SK-N-SH (cell line): ENCODE measurements around the gene CYP39A1. TPM values are rescaled to one million over a fixed set of nuclear protein-coding genes. Genes with fewer than 3 reads are reported as not detected.

Experiments used
- CTCF ChIA-PET: fragments of 300-600, 350-600 bp; formaldehyde crosslinking; extraction: SDS; loops from one replicate; lab custom pipeline; 2021; lab: Yijun Ruan, JAX
- POLR2A ChIA-PET: fragments of 350-600 bp; sonication (Branson Sonifier 250); formaldehyde crosslinking; extraction: SDS; loops from one replicate; lab custom pipeline; 2020; ENCODE audit warnings: antibody characterized with exemption, inconsistent platforms; lab: Yijun Ruan, JAX
- DNase-seq: peaks from one replicate; pipeline ENCODE4 v3.0.0; 2012
- H2AFZ ChIP-seq: fragments of 200-600 bp; sonication (generic); 2 replicates; pipeline ENCODE4 v1.8.1; 2016; ENCODE audit warnings: antibody characterized with exemption, mild to moderate bottlenecking, low read depth
- H3F3A ChIP-seq: fragments of 200-600 bp; sonication (generic); replicated peaks from 2 replicates; pipeline ENCODE3; 2016; ENCODE audit warnings: antibody characterized with exemption, mild to moderate bottlenecking; ENCODE audit not compliant: insufficient read depth
- H3K27ac ChIP-seq, 2 experiments: fragments of 200-500 bp in 1 of 2; fragments of 200-600 bp in 1 of 2; sonication (Bioruptor generic) in 1 of 2; sonication (generic), shearing (Covaris generic) in 1 of 2; 2 replicates each; pipeline versions ENCODE4 v1.5.1 to v1.6.1; 2014 to 2016; ENCODE audit warnings: low read depth in 2 of 2, inconsistent platforms in 1 of 2, low read length in 1 of 2, mild to moderate bottlenecking in 1 of 2, mixed read lengths in 1 of 2
- H3K27me3 ChIP-seq: fragments of 200-600 bp; sonication (generic), shearing (Covaris generic); 2 replicates; pipeline ENCODE4 v1.6.1; 2016; ENCODE audit warnings: mixed run types; ENCODE audit not compliant: insufficient read depth
- H3K36me3 ChIP-seq, 2 experiments: fragments of 200-500 bp in 1 of 2; fragments of 200-600 bp in 1 of 2; sonication (Bioruptor generic) in 1 of 2; sonication (generic) in 1 of 2; replicated peaks in 1 of 2; 2 replicates each; pipeline versions ENCODE3 to v1.5.1; 2014 to 2016; ENCODE audit warnings: low read length in 1 of 2, mild to moderate bottlenecking in 1 of 2; ENCODE audit not compliant: insufficient read depth in 2 of 2, control insufficient read depth in 1 of 2
- H3K4me1 ChIP-seq, 2 experiments: fragments of 200-500 bp in 1 of 2; fragments of 200-600 bp in 1 of 2; sonication (Bioruptor generic) in 1 of 2; sonication (generic), shearing (Covaris generic) in 1 of 2; 2 replicates each; pipeline versions ENCODE4 v1.5.1 to v1.6.1; 2014 to 2016; ENCODE audit warnings: low read depth in 1 of 2, low read length in 1 of 2, mixed run types in 1 of 2; ENCODE audit not compliant: insufficient read depth in 2 of 2, control insufficient read depth in 1 of 2
- H3K4me2 ChIP-seq: fragments of 200-600 bp; sonication (generic), shearing (Covaris generic); 2 replicates; pipeline ENCODE4 v1.6.1; 2017; ENCODE audit warnings: mixed run types
- H3K4me3 ChIP-seq, 2 experiments: fragments of 200-500 bp in 1 of 2; fragments of 200-600 bp in 1 of 2; sonication (Bioruptor generic) in 1 of 2; sonication (generic), shearing (Covaris generic) in 1 of 2; 2 replicates each; pipeline versions ENCODE4 v1.5.1 to v1.8.1; 2014 to 2016; ENCODE audit warnings: low read depth in 2 of 2, inconsistent platforms in 1 of 2, low read length in 1 of 2, mild to moderate bottlenecking in 1 of 2, mixed read lengths in 1 of 2, moderate library complexity in 1 of 2
- H3K79me2 ChIP-seq: fragments of 200-600 bp; sonication (generic); 2 replicates; pipeline ENCODE4 v1.8.1; 2017; ENCODE audit warnings: mild to moderate bottlenecking; ENCODE audit not compliant: insufficient read depth
- H3K9ac ChIP-seq: fragments of 200-600 bp; sonication (generic); 2 replicates; pipeline ENCODE4 v1.6.1; 2017; ENCODE audit warnings: mixed run types
- H3K9me2 ChIP-seq: fragments of 200-600 bp; sonication (generic); 2 replicates; pipeline ENCODE4 v1.6.1; 2017; ENCODE audit warnings: mixed run types
- H3K9me3 ChIP-seq: fragments of 200-600 bp; sonication (generic); 2 replicates; pipeline ENCODE4 v1.6.1; 2017; ENCODE audit warnings: mixed run types, mild to moderate bottlenecking, moderate library complexity
- H4K20me1 ChIP-seq: fragments of 200-600 bp; sonication (generic); 2 replicates; pipeline ENCODE4 v1.6.1; 2017; ENCODE audit warnings: mild to moderate bottlenecking, mixed run types; ENCODE audit not compliant: insufficient read depth
- ELF1 ChIP-seq: IDR thresholded peaks from 2 replicates; pipeline ENCODE4 v1.4.0; 2012
- EP300 ChIP-seq, 2 experiments: IDR thresholded peaks; 2 replicates each; pipeline versions ENCODE4 v1.4.0 to v1.6.1; 2012; ENCODE audit warnings: borderline replicate concordance in 1 of 2, low read depth in 1 of 2, low read length in 1 of 2
- EZH2phosphoT487 ChIP-seq: fragments of 200-600 bp; sonication (generic); IDR thresholded peaks from 2 replicates; pipeline ENCODE4 v1.6.1; 2017; ENCODE audit warnings: low read depth, mixed run types, mild to moderate bottlenecking, antibody characterized with exemption, moderate library complexity, borderline replicate concordance
- FOXJ3 ChIP-seq: sonication (generic); formaldehyde crosslinking; IDR thresholded peaks from 2 replicates; pipeline ENCODE4 v1.5.1; 2020; ENCODE audit warnings: mild to moderate bottlenecking, missing genetic modification reagents
- FOXM1 ChIP-seq: IDR thresholded peaks from 2 replicates; pipeline ENCODE4 v1.4.0; 2012; ENCODE audit warnings: low read depth, mild to moderate bottlenecking
- MXI1 ChIP-seq: IDR thresholded peaks from 2 replicates; pipeline ENCODE4 v1.6.1; 2012; ENCODE audit warnings: mild to moderate bottlenecking, low read depth, low read length, improper control_type of control experiment
- RAD21 ChIP-seq: IDR thresholded peaks from 2 replicates; pipeline ENCODE4 v1.6.1; 2012; ENCODE audit warnings: mild to moderate bottlenecking, low read length
- RFX5 ChIP-seq: IDR thresholded peaks from 2 replicates; pipeline ENCODE4 v1.6.1; 2012; ENCODE audit warnings: mild to moderate bottlenecking, improper control_type of control experiment, low read length
- RXRA ChIP-seq: IDR thresholded peaks from 2 replicates; pipeline ENCODE4 v1.4.0; 2012; ENCODE audit warnings: low read depth, mild to moderate bottlenecking, borderline replicate concordance
- SMC3 ChIP-seq: IDR thresholded peaks from 2 replicates; pipeline ENCODE4 v1.6.1; 2012; ENCODE audit warnings: low read depth, low read length, improper control_type of control experiment
- TAF1 ChIP-seq: IDR thresholded peaks from 2 replicates; pipeline ENCODE4 v1.6.1; 2012; ENCODE audit warnings: low read depth, mild to moderate bottlenecking, low read length, moderate library complexity, borderline replicate concordance
- TCF12 ChIP-seq: IDR thresholded peaks from 2 replicates; pipeline ENCODE4 v1.4.0; 2012
- USF1 ChIP-seq: IDR thresholded peaks from 2 replicates; pipeline ENCODE4 v1.4.0; 2012; ENCODE audit warnings: low read depth, borderline replicate concordance
- polyA plus RNA-seq, 3 experiments: library from polyadenylated mRNA; depleted of rRNA; stranded (reverse); fragments of >200 nt; gene quantifications; 2 replicates each; pipeline ENCODE4 v1.2.3, GENCODE V29; 2012
- TF ChIP-seq, protein P1 (sequence below): fragments of 200-600 bp; sonication (generic); IDR thresholded peaks from 2 replicates; pipeline ENCODE4 v1.6.1; 2017; ENCODE audit warnings: antibody characterized with exemption, mild to moderate bottlenecking, moderate library complexity
- TF ChIP-seq, protein P2 (sequence below): fragments of 150-350 bp; IDR thresholded peaks from 2 replicates; pipeline ENCODE4 v1.6.1; 2017; ENCODE audit warnings: antibody characterized with exemption, low read length, low read depth, borderline replicate concordance
- TF ChIP-seq, protein P3 (sequence below): IDR thresholded peaks from 2 replicates; pipeline ENCODE4 v1.6.1; 2012; ENCODE audit warnings: mild to moderate bottlenecking, low read depth, low read length, moderate library complexity

CYP39A1 gene
- polyA plus RNA-seq, 1 of the 3 experiments (the other 2 are of a cell fraction): not detected

GRCh38 chr6:46525583-46525982 is 127.0 kb downstream of the CYP39A1 start (continued):
- no peak for TF ChIP-seq EZH2phosphoT487
- TF ChIP-seq SMC3: no peak
- TF ChIP-seq, protein P1, sequence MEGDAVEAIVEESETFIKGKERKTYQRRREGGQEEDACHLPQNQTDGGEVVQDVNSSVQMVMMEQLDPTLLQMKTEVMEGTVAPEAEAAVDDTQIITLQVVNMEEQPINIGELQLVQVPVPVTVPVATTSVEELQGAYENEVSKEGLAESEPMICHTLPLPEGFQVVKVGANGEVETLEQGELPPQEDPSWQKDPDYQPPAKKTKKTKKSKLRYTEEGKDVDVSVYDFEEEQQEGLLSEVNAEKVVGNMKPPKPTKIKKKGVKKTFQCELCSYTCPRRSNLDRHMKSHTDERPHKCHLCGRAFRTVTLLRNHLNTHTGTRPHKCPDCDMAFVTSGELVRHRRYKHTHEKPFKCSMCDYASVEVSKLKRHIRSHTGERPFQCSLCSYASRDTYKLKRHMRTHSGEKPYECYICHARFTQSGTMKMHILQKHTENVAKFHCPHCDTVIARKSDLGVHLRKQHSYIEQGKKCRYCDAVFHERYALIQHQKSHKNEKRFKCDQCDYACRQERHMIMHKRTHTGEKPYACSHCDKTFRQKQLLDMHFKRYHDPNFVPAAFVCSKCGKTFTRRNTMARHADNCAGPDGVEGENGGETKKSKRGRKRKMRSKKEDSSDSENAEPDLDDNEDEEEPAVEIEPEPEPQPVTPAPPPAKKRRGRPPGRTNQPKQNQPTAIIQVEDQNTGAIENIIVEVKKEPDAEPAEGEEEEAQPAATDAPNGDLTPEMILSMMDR: no peak
- no peak for TF ChIP-seq TCF12

GRCh38 chr6:46521464-46521971 is 131.1 kb downstream of the CYP39A1 start:
- no peaks in the 10 kb centered on the region for H3K4me1 ChIP-seq
- no peak overlapping the region for H3K4me3 ChIP-seq
- no peaks in the 10 kb centered on the region for H3K79me2 ChIP-seq
- CTCF ChIA-PET: no interaction called here
- no peaks in the 10 kb centered on the region for H3K9me2 ChIP-seq
- no peaks in the 10 kb centered on the region for H3K36me3 ChIP-seq
- DNase-seq: no peak
- H3K4me2 ChIP-seq: no peak overlapping the region
- H3K9ac ChIP-seq: no peak overlapping the region
- TF ChIP-seq MXI1 (no peak), SMC3 (no peak), RXRA (no peak), FOXM1 (no peak), EP300 (IDR thresholded peaks at IDR 0.05; ENCODE audit: borderline replicate concordance in 1 of 2, low read depth in 1 of 2, low read length in 1 of 2) (no peak), ELF1 (no peak), FOXJ3 (CRISPR knock-in tag) (no peak), RAD21 (no peak), TAF1 (no peak), USF1 (no peak), RFX5 (no peak)
- TF ChIP-seq, protein P2, sequence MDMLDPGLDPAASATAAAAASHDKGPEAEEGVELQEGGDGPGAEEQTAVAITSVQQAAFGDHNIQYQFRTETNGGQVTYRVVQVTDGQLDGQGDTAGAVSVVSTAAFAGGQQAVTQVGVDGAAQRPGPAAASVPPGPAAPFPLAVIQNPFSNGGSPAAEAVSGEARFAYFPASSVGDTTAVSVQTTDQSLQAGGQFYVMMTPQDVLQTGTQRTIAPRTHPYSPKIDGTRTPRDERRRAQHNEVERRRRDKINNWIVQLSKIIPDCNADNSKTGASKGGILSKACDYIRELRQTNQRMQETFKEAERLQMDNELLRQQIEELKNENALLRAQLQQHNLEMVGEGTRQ: no peak
- TF ChIP-seq, protein P3, sequence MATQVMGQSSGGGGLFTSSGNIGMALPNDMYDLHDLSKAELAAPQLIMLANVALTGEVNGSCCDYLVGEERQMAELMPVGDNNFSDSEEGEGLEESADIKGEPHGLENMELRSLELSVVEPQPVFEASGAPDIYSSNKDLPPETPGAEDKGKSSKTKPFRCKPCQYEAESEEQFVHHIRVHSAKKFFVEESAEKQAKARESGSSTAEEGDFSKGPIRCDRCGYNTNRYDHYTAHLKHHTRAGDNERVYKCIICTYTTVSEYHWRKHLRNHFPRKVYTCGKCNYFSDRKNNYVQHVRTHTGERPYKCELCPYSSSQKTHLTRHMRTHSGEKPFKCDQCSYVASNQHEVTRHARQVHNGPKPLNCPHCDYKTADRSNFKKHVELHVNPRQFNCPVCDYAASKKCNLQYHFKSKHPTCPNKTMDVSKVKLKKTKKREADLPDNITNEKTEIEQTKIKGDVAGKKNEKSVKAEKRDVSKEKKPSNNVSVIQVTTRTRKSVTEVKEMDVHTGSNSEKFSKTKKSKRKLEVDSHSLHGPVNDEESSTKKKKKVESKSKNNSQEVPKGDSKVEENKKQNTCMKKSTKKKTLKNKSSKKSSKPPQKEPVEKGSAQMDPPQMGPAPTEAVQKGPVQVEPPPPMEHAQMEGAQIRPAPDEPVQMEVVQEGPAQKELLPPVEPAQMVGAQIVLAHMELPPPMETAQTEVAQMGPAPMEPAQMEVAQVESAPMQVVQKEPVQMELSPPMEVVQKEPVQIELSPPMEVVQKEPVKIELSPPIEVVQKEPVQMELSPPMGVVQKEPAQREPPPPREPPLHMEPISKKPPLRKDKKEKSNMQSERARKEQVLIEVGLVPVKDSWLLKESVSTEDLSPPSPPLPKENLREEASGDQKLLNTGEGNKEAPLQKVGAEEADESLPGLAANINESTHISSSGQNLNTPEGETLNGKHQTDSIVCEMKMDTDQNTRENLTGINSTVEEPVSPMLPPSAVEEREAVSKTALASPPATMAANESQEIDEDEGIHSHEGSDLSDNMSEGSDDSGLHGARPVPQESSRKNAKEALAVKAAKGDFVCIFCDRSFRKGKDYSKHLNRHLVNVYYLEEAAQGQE: no peak
- H3K9me3 ChIP-seq: no peaks in the 10 kb centered on the region
- no peaks in the 10 kb centered on the region for H4K20me1 ChIP-seq
- no peaks in the 10 kb centered on the region for H3K27me3 ChIP-seq
- H2AFZ ChIP-seq: no peak overlapping the region
- POLR2A ChIA-PET: no interaction called here
- no peaks in the 10 kb centered on the region for H3F3A ChIP-seq
- H3K27ac ChIP-seq: no peak overlapping the region
